GM12801 (cell line): ENCODE results near the gene ZDHHC3.

Experiments used
- TF ChIP-seq, protein P1 (sequence below): IDR thresholded peaks from one replicate; pipeline ENCODE4 v1.5.1; 2011; ENCODE audit warnings: control low read depth; ENCODE audit not compliant: insufficient read length; ENCODE audit errors: extremely low read depth

Gene ZDHHC3

DNA sequence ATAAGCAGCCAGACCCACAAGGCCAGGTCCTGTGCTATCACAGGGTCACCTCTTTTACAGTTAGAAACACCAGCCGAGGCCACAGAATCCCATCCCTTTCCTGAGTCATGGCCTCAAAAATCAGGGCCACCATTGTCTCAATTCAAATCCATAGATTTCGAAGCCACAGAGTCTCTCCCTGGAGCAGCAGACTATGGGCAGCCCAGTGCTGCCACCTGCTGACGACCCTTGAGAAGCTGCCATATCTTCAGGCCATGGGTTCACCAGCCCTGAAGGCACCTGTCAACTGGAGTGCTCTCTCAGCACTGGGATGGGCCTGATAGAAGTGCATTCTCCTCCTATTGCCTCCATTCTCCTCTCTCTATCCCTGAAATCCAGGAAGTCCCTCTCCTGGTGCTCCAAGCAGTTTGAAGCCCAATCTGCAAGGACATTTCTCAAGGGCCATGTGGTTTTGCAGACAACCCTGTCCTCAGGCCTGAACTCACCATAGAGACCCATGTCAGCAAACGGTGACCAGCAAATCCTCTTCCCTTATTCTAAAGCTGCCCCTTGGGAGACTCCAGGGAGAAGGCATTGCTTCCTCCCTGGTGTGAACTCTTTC, 62.0 kb downstream of the ZDHHC3 start:
- TF ChIP-seq, protein P1, sequence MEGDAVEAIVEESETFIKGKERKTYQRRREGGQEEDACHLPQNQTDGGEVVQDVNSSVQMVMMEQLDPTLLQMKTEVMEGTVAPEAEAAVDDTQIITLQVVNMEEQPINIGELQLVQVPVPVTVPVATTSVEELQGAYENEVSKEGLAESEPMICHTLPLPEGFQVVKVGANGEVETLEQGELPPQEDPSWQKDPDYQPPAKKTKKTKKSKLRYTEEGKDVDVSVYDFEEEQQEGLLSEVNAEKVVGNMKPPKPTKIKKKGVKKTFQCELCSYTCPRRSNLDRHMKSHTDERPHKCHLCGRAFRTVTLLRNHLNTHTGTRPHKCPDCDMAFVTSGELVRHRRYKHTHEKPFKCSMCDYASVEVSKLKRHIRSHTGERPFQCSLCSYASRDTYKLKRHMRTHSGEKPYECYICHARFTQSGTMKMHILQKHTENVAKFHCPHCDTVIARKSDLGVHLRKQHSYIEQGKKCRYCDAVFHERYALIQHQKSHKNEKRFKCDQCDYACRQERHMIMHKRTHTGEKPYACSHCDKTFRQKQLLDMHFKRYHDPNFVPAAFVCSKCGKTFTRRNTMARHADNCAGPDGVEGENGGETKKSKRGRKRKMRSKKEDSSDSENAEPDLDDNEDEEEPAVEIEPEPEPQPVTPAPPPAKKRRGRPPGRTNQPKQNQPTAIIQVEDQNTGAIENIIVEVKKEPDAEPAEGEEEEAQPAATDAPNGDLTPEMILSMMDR = peak; percentile 23

DNA sequence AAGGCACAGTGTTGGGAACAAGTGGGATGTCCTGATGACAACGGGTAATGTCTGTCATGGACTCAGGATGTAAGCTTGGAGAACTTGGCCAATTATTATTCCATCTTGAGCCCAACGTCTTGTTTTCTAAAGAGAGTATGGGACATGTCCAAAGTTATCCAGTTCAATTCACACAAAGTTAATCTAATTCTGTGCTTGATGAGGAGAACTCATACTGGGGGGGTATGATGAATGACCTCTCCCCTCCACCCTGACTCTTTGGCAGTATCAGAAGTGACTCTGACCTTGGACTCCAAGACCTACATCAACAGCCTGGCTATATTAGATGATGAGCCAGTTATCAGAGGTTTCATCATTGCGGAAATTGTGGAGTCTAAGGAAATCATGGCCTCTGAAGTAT, 65.3 kb downstream of the ZDHHC3 start:
- TF ChIP-seq, protein P1 = no peak

DNA sequence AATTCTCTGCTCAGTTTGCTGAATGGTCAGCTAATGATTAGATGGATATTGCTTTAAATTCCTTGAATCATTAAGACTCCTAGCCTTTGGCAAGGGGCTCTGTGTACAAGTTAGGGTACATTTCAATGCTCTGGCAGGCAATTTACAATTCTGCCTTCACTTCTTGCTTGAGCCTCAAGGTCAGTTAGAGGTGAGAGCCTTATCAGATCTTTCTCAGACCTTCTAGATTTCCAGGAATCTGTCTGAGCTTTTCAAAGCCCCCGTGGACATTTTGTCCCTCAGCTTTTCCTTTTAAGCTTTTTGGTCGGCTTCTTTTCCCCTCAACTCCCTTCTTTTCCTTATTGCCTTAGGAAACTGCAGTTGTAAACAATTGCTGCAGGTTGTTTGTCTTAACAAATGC, 66.9 kb downstream of the ZDHHC3 start:
- TF ChIP-seq, protein P1 = no peak

DNA sequence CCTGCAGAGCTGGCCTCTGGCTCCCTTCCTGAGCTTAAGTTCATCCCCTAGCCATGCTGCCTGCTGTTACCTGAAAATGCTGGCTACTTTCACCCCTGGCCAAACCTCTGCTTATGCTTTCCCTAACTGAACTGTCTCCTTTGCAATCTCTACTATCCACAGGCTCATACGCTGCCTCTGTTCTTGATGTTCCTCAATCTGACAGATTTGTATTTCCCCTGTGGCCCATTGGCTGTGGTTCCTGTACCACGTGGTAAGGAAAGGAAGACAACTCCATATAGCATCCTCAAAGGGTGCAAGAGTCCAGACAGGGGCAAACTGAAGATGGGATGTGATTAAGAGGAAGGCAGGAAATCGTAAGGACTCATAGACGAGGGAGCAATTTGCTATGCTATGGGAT, 68.4 kb downstream of the ZDHHC3 start:
- TF ChIP-seq, protein P1 = no peak

DNA sequence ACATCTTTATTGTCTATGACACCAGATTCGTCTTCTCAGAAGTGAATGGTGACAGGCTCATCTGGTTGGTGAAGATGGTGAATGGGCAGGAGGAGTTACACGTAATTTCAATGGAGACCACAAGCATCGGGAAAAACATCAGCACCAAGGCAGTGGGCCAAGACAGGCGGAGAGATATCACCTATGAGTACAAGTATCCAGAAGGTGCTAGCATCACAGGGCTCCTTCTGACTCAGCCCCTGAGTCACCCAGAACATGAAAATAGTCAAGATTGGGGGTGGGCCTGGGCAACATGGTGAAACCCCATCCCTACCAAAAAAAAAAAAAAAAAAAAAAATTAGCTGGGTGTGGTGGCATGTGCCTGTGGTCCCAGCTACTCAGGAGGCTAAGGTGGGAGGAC, 69.0 kb downstream of the ZDHHC3 start:
- TF ChIP-seq, protein P1 = no peak

DNA sequence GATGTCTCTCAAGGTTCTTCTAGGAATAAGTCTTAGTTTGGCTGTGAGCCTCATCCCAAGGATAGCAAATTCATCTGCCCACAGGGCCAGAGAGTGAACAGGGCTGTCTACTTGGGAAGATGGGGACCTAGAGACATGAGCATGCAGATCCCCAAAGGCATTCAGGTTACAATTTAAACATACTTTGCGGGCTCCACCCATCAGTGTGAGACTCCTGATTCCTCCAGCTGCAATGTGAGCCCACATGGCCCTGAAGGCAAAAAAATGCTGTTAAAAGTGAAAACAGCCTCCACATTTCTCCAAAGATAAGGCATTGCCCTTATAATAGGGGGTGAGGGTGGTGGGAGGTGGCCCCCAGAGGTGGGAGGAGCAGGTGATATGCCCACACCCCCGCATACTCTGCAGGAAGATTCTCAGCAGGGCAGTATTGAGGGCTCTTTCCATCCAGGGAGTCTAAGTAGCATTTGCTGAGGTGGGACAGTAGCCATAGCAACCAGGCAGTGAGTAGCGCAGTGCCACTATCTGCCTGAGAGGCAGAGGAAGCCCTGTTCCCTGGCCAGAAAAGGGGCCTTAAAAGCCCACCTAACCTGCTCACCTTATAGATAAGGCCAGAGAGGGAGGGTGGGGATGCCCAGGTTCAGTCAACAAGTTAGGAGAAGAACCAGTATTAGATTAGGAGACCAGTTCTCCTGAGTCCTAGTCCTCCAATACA, 70.4 kb downstream of the ZDHHC3 start:
- TF ChIP-seq, protein P1 = no peak

DNA sequence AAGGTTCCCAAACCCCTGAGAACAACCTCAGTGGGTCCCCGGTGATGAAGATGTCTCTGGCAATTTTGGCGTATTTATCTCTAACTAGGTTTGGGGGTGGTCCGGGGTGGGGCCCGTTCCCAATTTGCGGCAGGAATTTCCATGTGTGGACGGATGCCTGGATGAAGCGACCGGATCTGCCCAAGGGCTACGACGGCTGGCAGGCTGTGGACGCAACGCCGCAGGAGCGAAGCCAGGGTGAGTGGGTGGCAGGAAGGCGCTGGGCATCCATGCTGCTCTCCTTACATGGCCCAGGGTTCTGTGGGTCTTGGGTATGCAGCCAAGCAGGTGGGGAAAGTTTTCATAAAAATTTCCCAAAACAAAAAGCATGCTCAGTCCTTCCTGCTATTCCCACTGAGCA, 72.2 kb downstream of the ZDHHC3 start:
- TF ChIP-seq, protein P1 = no peak
